NT2/D1 (cell line): ENCODE results near the gene SAMD14.

Experiments
- YY1 ChIP-seq: IDR thresholded peaks from 2 replicates; pipeline ENCODE4 v1.6.1; 2011; ENCODE audit not compliant: insufficient read length, insufficient read depth
- ZNF274 ChIP-seq: IDR thresholded peaks from 2 replicates; pipeline ENCODE4 v1.6.1; 2011; ENCODE audit warnings: mild to moderate bottlenecking, low read depth, low read length

DNA sequence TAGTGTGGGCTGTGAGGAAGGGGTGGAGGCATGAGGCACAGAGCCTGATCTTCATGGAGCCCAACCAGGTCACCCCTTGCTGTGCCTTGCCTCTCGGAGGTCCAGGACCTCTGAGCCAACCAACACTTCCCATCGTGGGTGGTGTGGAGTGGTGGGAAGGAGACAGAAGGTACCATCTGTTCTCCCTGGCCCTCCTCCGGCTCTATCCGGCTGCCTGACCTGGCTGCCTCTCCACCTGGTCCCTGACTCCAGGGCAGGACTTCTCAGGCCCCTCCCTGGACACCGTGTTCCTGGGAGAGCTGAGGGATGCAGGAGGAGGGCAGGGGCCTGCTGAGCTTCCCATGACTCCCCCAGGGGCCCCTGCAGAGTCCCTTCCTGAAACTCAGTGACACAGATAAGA lies 31.0 kb downstream of the SAMD14 start:
- TF ChIP-seq ZNF274 (no peak), YY1 (no peak)
